Measurements from ENCODE around the gene PLEKHO2. TPM values are rescaled to one million over a fixed set of nuclear protein-coding genes. Genes with fewer than 3 reads are reported as not detected.
"Not testable (repeated sequence)": the region's sequence is repeated elsewhere in the genome, so short reads cannot be mapped to it uniquely, and the experiment has no call there.

The PLEKHO2 gene
- total and polyA plus RNA-seq, 2 of the 13 experiments (the other 11 are each of a cell fraction or from before 2014, with no cell fraction given): 3.8 to 4.8 TPM

GRCh38 chr15:64814283-64814682 lies 27.4 kb upstream of the PLEKHO2 start:
- CTCF ChIA-PET (ENCODE audit: low intra/inter-chr PET ratio, low total read pairs); H3K4me3 ChIP-seq (replicated peaks in 1 of 3; ENCODE audit: insufficient read depth in 1 of 3, low read depth in 2 of 3, low read length in 3 of 3); H3K9ac ChIP-seq (ENCODE audit: insufficient read depth, low read depth, low read length); H2AFZ ChIP-seq (ENCODE audit: low read length); DNase-seq (ENCODE audit: low spot score); H4K20me1 ChIP-seq (ENCODE audit: insufficient read depth, low read length); ATAC-seq; FAIRE-seq; POLR2A ChIA-PET; H3K27ac ChIP-seq (ENCODE audit: extremely low read length, insufficient read depth, low read length); H3K27me3 ChIP-seq (ENCODE audit: control insufficient read depth in 1 of 2, insufficient read depth in 2 of 2, low read length in 2 of 2); BruUV-seq (replicated peaks); H3K4me2 ChIP-seq (ENCODE audit: low read depth, low read length); H3K79me2 ChIP-seq (ENCODE audit: insufficient read depth, low read length); H3K36me3 ChIP-seq (replicated peaks in 1 of 2; ENCODE audit: control insufficient read depth in 1 of 2, insufficient read depth in 2 of 2, low read length in 2 of 2); H3K9me3 ChIP-seq (ENCODE audit: low read length): not testable (repeated sequence)
- 71% methylated on average over 8 of the region's 8 CpGs for WGBS (ENCODE audit: low lambda C conversion rate)
- in situ Hi-C loops (cut with HindIII; ENCODE audit: extremely low pct_ligation_motif_present, low pct_unique_long_range_greater_than_20kb): loop anchor here (5.0 kb wide), 1 partner anchor 82 kb away; no protein-coding TSS in a partner anchor
- TF ChIP-seq ZNF362 (CRISPR knock-in tag; IDR thresholded peaks at IDR 0.05; ENCODE audit: borderline replicate concordance): peak; percentile 46; the same call in 1 of the 2 replicates
- H3K4me1 ChIP-seq (ENCODE audit: insufficient read depth, low read length): peaks cover 54% of the 10 kb centered on the region
- intact Hi-C loops (cut with micrococcal nuclease; ENCODE audit: unreplicated experiment): loop anchor here (5.0 kb wide), 1 partner anchor 127 kb away; no protein-coding TSS in a partner anchor

- in situ Hi-C loops (cut with HindIII; ENCODE audit: extremely low pct_ligation_motif_present, low pct_unique_long_range_greater_than_20kb): loop anchor here (5.0 kb wide), 1 partner anchor 83 kb away; no protein-coding TSS in a partner anchor
- CTCF ChIA-PET (ENCODE audit: low intra/inter-chr PET ratio, low total read pairs): not testable (repeated sequence)
- 54% methylated on average over 4 of the region's 4 CpGs for WGBS (ENCODE audit: low lambda C conversion rate)
Observed at GRCh38 chr15:64814965-64815364, 26.8 kb upstream of the PLEKHO2 start.

More at GRCh38 chr15:64814965-64815364, 26.8 kb upstream of the PLEKHO2 start:
- H3K79me2 ChIP-seq (ENCODE audit: insufficient read depth, low read length); H2AFZ ChIP-seq (ENCODE audit: low read length); H3K27ac ChIP-seq (ENCODE audit: extremely low read length, insufficient read depth, low read length); H4K20me1 ChIP-seq (ENCODE audit: insufficient read depth, low read length); BruUV-seq (replicated peaks); H3K9ac ChIP-seq (ENCODE audit: insufficient read depth, low read depth, low read length); ATAC-seq; H3K4me3 ChIP-seq (replicated peaks in 1 of 3; ENCODE audit: insufficient read depth in 1 of 3, low read depth in 2 of 3, low read length in 3 of 3); H3K4me2 ChIP-seq (ENCODE audit: low read depth, low read length); H3K27me3 ChIP-seq (ENCODE audit: control insufficient read depth in 1 of 2, insufficient read depth in 2 of 2, low read length in 2 of 2); H3K9me3 ChIP-seq (ENCODE audit: low read length); FAIRE-seq; DNase-seq (ENCODE audit: low spot score): not testable (repeated sequence)
- intact Hi-C loops (cut with micrococcal nuclease; ENCODE audit: unreplicated experiment): loop anchor here (5.0 kb wide), 1 partner anchor 128 kb away; no protein-coding TSS in a partner anchor
- TF ChIP-seq CEBPB (IDR thresholded peaks at IDR 0.05; ENCODE audit: borderline replicate concordance, low read depth, low read length) (peak; percentile 73), CEBPG (CRISPR knock-in tag; IDR thresholded peaks at IDR 0.05) (peak; percentile 74), ZNF770 (CRISPR knock-in tag; IDR thresholded peaks at IDR 0.05) (peak; percentile 84)
- peaks cover 54% of the 10 kb centered on the region for H3K4me1 ChIP-seq (ENCODE audit: insufficient read depth, low read length)
- POLR2A ChIA-PET: interaction anchor here (1.0 kb wide), 1 partner anchor 10 kb away, joined by 4 read pairs; the partner anchor contains the start of gene PIF1
- peaks cover 2 to 13% of the 10 kb centered on the region in 2 experiments; a peak in 4 of 5 replicates for H3K36me3 ChIP-seq (replicated peaks in 1 of 2; ENCODE audit: control insufficient read depth in 1 of 2, insufficient read depth in 2 of 2, low read length in 2 of 2)
